HEK293T (cell line): ENCODE results near the gene GSTO2.

ENCODE experiments used
- ARNT ChIP-seq: fragments of 450-650 bp; IDR thresholded peaks from 2 replicates; pipeline ENCODE4 v1.6.1; 2017; ENCODE audit warnings: mild to moderate bottlenecking
- BHLHE40 ChIP-seq: fragments of 450-650 bp; IDR thresholded peaks from 2 replicates; pipeline ENCODE4 v1.6.1; 2016; ENCODE audit warnings: mild to moderate bottlenecking, moderate library complexity, borderline replicate concordance
- ELF4 ChIP-seq: fragments of 450-650 bp; IDR thresholded peaks from 2 replicates; pipeline ENCODE4 v1.6.1; 2017; ENCODE audit warnings: antibody characterized with exemption
- FOXA1 ChIP-seq: fragments of 450-650 bp; IDR thresholded peaks from 2 replicates; pipeline ENCODE4 v1.6.1; 2016; ENCODE audit warnings: mild to moderate bottlenecking
- FOXK2 ChIP-seq: fragments of 450-650 bp; IDR thresholded peaks from 2 replicates; pipeline ENCODE4 v1.6.1; 2016; ENCODE audit warnings: mild to moderate bottlenecking
- LEF1 ChIP-seq: fragments of 450-650 bp; IDR thresholded peaks from 2 replicates; pipeline ENCODE4 v1.6.1; 2017; ENCODE audit warnings: mild to moderate bottlenecking, borderline replicate concordance
- SP1 ChIP-seq: fragments of 450-650 bp; IDR thresholded peaks from 2 replicates; pipeline ENCODE4 v1.6.1; 2017
- SUZ12 ChIP-seq: fragments of 450-650 bp; IDR thresholded peaks from 2 replicates; pipeline ENCODE4 v1.6.1; 2016; ENCODE audit warnings: mild to moderate bottlenecking
- ZNF384 ChIP-seq: fragments of 450-650 bp; IDR thresholded peaks from 2 replicates; pipeline ENCODE4 v1.6.1; 2016

DNA sequence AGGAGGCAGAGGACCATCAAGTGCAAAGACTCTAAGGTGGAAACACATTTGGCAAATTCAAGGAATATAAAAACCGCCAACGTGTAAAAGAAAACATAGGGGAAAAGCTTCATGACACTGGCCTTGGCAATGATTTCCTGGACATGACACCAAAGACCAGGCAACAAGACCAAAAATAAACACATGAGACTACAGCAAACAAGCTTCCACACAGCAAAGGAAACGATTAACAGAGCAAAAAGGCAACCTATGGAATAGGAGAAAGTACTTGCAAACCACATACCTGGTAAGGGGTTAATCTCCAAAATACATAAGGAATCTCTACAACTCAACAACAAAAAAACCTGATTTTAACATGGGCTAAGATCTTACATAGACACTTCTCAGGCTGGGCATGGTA, 10.8 kb upstream of the GSTO2 start:
- TF ChIP-seq SP1: no peak
- TF ChIP-seq ZNF384: no peak
- no peak for TF ChIP-seq SUZ12
- TF ChIP-seq LEF1: no peak
- no peak for TF ChIP-seq FOXA1
- no peak for TF ChIP-seq ARNT
- TF ChIP-seq BHLHE40: no peak
- no peak for TF ChIP-seq ELF4
- no peak for TF ChIP-seq FOXK2
